GM12872 (cell line): ENCODE data around the gene PALD1.

Experiments used
- CTCF ChIP-seq: IDR thresholded peaks from 3 replicates; pipeline ENCODE4 v1.5.1; 2011; ENCODE audit warnings: low read depth, mild to moderate bottlenecking, low read length, moderate library complexity; ENCODE audit not compliant: insufficient read depth

Gene PALD1

DNA sequence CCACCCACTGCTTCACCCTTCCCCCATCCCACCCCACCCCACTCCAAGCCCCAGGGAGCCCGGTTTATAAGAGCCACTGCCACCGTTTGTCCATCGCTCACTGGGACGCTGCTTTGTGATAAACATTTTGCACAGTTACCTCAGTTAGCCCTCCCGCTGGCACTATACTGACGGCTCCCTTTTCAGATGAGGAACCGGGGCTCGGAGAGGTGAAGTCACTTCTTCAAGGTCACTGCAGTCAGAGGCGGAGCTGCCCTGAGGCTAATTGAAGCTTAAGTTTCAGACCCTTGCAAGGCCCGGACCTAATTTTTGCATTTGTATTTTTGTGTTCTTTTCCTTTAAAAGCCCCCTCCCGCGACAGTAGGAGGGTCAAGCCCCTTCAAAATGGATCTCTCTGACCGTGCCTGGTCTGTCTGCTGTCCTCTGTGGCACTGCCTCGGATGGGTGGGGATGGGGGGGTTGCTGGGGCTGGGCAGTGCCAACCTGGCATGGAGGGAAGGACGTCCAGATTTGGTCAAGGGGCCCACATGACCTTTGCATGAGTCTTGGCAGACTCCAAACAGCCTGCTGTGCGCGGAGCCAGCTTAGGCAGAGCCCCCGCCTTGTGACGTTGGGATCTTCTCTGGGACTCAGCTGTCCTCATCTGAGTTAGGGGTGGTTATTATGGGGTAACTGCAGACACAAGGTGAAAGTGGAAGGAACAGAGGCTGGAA lies 19.4 kb upstream of the PALD1 start:
- no peak for TF ChIP-seq CTCF

DNA sequence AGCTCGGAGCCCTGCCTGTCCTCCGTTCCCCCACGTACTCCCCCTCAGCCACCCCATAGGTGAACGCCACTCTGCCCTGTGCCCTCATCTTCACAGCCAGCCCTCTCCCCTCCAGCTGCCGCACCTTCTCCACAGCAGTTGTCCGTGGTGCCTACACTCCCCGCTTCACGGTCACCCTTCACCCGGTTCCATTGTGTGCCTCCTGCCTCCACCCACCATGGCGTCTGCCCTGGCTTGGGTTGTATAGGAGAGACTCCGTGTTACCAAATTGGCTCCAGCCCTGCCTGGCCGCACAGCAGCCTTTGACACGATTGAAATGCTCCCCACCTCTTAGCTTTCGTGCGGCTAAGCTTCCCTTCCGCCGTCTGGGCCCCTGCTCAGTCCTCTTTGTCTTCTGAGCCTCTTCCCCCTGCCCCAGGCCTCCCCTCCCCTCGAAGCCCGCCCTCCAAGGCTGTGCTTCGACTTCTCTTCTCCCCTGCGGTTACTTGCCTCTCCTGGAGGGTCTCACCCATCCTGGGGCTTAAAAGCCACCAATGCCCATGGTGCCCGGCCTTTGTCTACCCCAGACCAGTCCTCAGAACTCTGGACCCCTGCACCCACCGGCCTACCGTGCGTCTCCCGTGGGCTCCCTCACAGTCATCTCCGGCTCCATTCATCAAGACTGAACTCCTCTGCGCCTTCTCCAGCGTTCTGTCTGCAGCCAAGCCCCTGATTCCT lies 18.6 kb upstream of the PALD1 start:
- TF ChIP-seq CTCF, result no peak

DNA sequence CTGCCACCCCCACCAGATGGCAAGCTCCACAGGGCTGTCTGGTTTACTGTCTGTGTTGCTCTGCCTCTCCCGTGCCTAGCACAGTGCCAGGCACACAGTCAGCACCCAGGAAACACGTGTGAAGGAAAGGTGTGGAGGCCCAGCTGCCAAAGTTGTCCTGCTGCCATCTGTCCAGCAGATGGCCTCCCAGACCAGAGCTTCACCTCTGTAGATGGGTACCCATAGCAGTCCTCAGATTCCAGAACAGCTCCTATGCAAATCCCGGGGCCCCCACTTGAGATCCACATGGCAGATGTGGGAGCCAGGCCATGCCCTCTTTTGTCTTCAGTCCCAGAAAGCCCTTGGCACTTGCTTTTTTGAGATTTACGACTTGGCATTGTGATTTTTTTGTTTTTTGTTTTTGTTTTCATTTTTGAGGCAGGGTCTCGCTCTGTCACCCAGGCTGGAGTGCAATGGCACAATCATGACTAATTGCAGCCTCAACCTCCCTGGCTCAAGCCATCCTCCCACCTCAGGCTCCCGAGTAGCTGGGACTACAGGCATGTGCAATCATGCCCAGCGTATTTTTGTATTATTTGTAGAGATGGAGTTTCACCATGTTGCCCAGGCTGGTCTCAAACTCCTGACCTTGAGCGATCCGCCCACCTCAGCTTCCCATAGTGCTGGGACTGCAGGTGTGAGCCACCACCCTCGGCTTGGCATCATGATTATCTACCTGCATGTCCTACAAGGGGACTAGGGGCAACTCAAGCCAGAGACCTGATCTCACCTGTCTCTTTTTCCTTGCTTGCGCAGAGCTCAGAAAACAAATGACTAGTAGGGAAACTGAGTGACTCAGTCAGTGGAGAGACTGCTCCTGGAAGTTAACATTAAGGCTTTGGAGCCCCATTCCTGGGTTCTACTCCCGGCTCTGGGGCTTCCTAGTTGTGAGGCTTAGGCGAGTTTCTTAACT lies 16.9 kb upstream of the PALD1 start:
- TF ChIP-seq CTCF, result peak; percentile 92

GRCh38 chr10:70462349-70462984 lies 16.1 kb upstream of the PALD1 start:
- TF ChIP-seq CTCF, result no peak

DNA sequence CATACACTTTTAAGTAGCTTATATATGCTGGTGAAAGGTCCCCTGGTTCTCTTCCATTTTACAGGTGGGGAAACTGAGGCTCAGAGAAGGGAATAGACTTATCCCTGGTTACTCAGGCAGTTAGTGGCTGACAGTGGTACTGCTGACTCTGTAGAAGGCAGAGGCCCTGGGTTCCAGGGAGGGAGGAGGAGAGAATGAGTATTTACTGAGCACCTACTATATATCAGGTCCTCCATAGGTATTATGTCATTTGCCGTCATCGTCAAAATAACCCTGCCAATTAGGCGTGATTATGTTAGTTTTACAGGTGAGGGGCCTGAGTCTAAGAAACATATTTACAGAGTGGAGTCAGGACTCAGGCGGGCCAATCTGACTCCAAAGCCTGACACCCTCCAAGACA lies 13.3 kb upstream of the PALD1 start:
- TF ChIP-seq CTCF, result no peak

DNA sequence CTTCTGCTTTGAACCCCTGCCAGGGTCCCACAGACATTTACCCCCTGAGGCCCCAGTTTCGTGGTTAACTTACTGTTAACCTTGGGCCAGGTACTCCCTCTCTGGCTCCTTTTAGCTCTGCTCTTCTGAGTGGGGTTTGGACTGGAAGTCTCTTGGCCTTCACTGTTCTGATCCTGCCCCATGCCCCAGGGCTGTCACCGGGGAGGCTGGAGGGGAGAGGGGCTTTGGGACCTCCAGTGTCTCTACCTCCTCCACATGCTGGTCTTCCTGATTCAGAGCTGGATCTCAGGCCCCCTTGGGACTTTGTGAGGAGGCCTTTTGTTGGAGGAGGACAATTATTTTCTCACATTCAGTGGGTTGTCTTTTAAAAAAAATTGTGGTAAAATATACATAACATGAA lies 12.7 kb upstream of the PALD1 start:
- TF ChIP-seq CTCF, result no peak

DNA sequence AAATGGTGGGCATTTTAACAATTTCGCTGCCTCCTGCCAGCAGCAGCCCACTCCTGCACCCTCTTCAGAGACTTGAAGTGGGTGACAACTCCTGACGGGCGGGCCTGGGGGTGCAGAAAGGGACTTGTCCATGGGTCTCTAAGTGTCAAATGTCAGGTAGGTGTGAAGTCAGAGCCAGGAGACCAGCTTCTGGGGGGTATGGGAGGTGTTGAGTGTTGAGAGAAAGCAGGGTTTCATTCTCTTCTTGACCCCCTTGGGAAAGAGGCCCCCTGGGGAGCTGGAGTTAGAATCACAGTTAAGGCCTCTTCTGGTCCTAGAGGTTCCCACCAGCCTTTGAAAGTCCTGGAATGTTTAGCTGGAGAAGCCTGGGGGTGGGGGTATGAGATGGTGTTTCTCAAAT lies 11.6 kb upstream of the PALD1 start:
- no peak for TF ChIP-seq CTCF
